GM12878 (cell line): ENCODE data around the gene INSIG1. TPM values are rescaled to one million over a fixed set of nuclear protein-coding genes. Genes with fewer than 3 reads are reported as not detected.

ENCODE experiments used
- ATAC-seq: fragments of 200-7000 bp; cut with Tn5 transposase; 3 replicates; pipeline ENCODE4 v1.9.1; 2020; ENCODE audit warnings: mild to moderate bottlenecking, moderate library complexity
- BruUV-seq: library from RNA; stranded (reverse); fragments of 400-500 nt; replicated peaks from 2 replicates; lab custom pipeline; 2021; lab: Mats Ljungman, UMichigan
- CTCF ChIA-PET: fragments of 300-600 bp; sonication (Branson Sonifier 250); formaldehyde crosslinking; extraction: SDS; loops from one replicate; lab custom pipeline; 2021; ENCODE audit warnings: inconsistent platforms; lab: Yijun Ruan, JAX
- POLR2A ChIA-PET: fragments of 350-600 bp; formaldehyde crosslinking; extraction: SDS; loops from one replicate; lab custom pipeline; 2021; ENCODE audit warnings: inconsistent platforms; lab: Charles Lee
- RAD21 ChIA-PET: fragments of 300-600 bp; sonication (Branson Sonifier 250); formaldehyde crosslinking; loops from one replicate; lab custom pipeline; 2023; ENCODE audit warnings: antibody characterized with exemption; ENCODE audit not compliant: unreplicated experiment; lab: Charles Lee
- SMC1A ChIA-PET: fragments of 300-600 bp; sonication (Branson Sonifier 250); formaldehyde crosslinking; loops from one replicate; lab custom pipeline; 2023; ENCODE audit not compliant: unreplicated experiment, uncharacterized antibody; lab: Charles Lee
- DNase-seq: peaks from one replicate; pipeline ENCODE4 v3.0.0-alpha.2; 2011; ENCODE audit warnings: low read depth, low spot score
- FAIRE-seq: peaks from 3 replicates; lab custom pipeline; 2011; peaks lifted over from hg19 to GRCh38; lab: Jason Lieb, UNC
- H2AFZ ChIP-seq: 2 replicates; pipeline ENCODE4 v1.6.0; 2011; ENCODE audit warnings: low read depth, low read length, control low read depth; ENCODE audit not compliant: control insufficient read depth
- H3K27ac ChIP-seq: 2 replicates; pipeline ENCODE4 v1.5.1; 2011; ENCODE audit warnings: control low read depth; ENCODE audit not compliant: control insufficient read depth, insufficient read depth
- H3K27me3 ChIP-seq, 2 experiments: replicated peaks in 1 of 2; 2 replicates each; pipeline versions ENCODE4 v1.6.0 to v1.6.1; 2011; ENCODE audit warnings: low read length in 1 of 2; ENCODE audit not compliant: control insufficient read depth in 2 of 2, insufficient read depth in 2 of 2
- H3K36me3 ChIP-seq, 2 experiments: 2 replicates each; pipeline ENCODE4 v1.5.1; 2011; ENCODE audit warnings: low read length in 1 of 2; ENCODE audit not compliant: control insufficient read depth in 2 of 2, insufficient read depth in 2 of 2
- H3K4me1 ChIP-seq: 2 replicates; pipeline ENCODE4 v1.6.1; 2011; ENCODE audit warnings: mild to moderate bottlenecking, low read length, moderate library complexity, mixed read lengths; ENCODE audit not compliant: control insufficient read depth, insufficient read depth
- H3K4me2 ChIP-seq: 2 replicates; pipeline ENCODE4 v1.6.0; 2011; ENCODE audit warnings: control low read depth; ENCODE audit not compliant: control insufficient read depth, insufficient read depth
- H3K4me3 ChIP-seq: fragments of 200-600 bp; sonication (generic); 2 replicates; pipeline ENCODE4 v1.5.1; 2016
- H3K79me2 ChIP-seq: 2 replicates; pipeline ENCODE4 v1.6.0; 2011; ENCODE audit warnings: low read length; ENCODE audit not compliant: control insufficient read depth, insufficient read depth
- H3K9ac ChIP-seq: 2 replicates; pipeline ENCODE4 v1.8.0; 2011; ENCODE audit warnings: low read length, control low read depth, mixed read lengths; ENCODE audit not compliant: control insufficient read depth, insufficient read depth
- H3K9me3 ChIP-seq: replicated peaks from 3 replicates; pipeline ENCODE4 v1.5.1; 2011; ENCODE audit warnings: mild to moderate bottlenecking, low read length; ENCODE audit not compliant: control insufficient read depth, insufficient read depth
- H4K20me1 ChIP-seq: 2 replicates; pipeline ENCODE4 v1.6.0; 2011; ENCODE audit not compliant: control insufficient read depth, insufficient read depth
- ATF2 ChIP-seq: IDR thresholded peaks from 2 replicates; pipeline ENCODE4 v1.6.1; 2012; ENCODE audit warnings: low read length, inconsistent platforms
- BRCA1 ChIP-seq: IDR thresholded peaks from 2 replicates; pipeline ENCODE4 v1.6.1; 2011; ENCODE audit warnings: low read depth, low read length, improper control_type of control experiment
- CBX5 ChIP-seq: sonication (generic); IDR thresholded peaks from 2 replicates; pipeline ENCODE4 v1.6.1; 2016; ENCODE audit warnings: low read depth, moderate library complexity, mild to moderate bottlenecking, inconsistent platforms
- CEBPB ChIP-seq, 2 experiments: fragments of 150-350 bp in 1 of 2; IDR thresholded peaks; 2 replicates each; pipeline ENCODE4 v1.6.1; 2012 to 2014; ENCODE audit warnings: low read depth in 2 of 2, low read length in 2 of 2, borderline replicate concordance in 1 of 2, inconsistent platforms in 1 of 2
- CHD1 ChIP-seq: IDR thresholded peaks from 2 replicates; pipeline ENCODE4 v1.6.1; 2012; ENCODE audit warnings: low read depth, low read length, improper control_type of control experiment
- CTCF ChIP-seq, 3 experiments: IDR thresholded peaks in 2 of 3; conservative IDR thresholded peaks in 1 of 3; 2 replicates each; pipeline ENCODE4 v1.5.1; 2011; ENCODE audit warnings: low read depth in 3 of 3, low read length in 3 of 3, mild to moderate bottlenecking in 3 of 3, control low read depth in 2 of 3, moderate library complexity in 2 of 3, inconsistent platforms in 1 of 3, mixed read lengths in 1 of 3; ENCODE audit not compliant: control insufficient read depth in 2 of 3, insufficient read depth in 1 of 3; ENCODE audit errors: extremely low read depth in 1 of 3
- EED ChIP-seq: sonication (generic); IDR thresholded peaks from 2 replicates; pipeline ENCODE4 v1.6.1; 2016; ENCODE audit warnings: antibody characterized with exemption, low read depth
- IRF4 ChIP-seq: IDR thresholded peaks from 2 replicates; pipeline ENCODE4 v1.6.1; 2011; ENCODE audit warnings: low read depth, low read length
- JUNB ChIP-seq: IDR thresholded peaks from 2 replicates; pipeline ENCODE4 v1.6.1; 2016; ENCODE audit warnings: antibody characterized with exemption, mild to moderate bottlenecking
- KLF5 ChIP-seq: fragments of 450-650 bp; IDR thresholded peaks from 2 replicates; pipeline ENCODE4 v1.6.1; 2014; ENCODE audit warnings: mild to moderate bottlenecking; ENCODE audit not compliant: partially characterized antibody
- MEF2B ChIP-seq: fragments of 450-650 bp; IDR thresholded peaks from 2 replicates; pipeline ENCODE4 v1.6.1; 2018; ENCODE audit warnings: mild to moderate bottlenecking, moderate library complexity; ENCODE audit not compliant: partially characterized antibody, poor library complexity, severe bottlenecking
- MYC ChIP-seq: IDR thresholded peaks from 2 replicates; pipeline ENCODE4 v1.6.1; 2011; ENCODE audit warnings: mild to moderate bottlenecking, low read length, moderate library complexity, inconsistent platforms; ENCODE audit not compliant: insufficient read depth, insufficient replicate concordance, insufficient read length, severe bottlenecking
- NFIC ChIP-seq: IDR thresholded peaks from 2 replicates; pipeline ENCODE4 v1.6.1; 2012; ENCODE audit warnings: low read depth, mild to moderate bottlenecking, inconsistent platforms, low read length, moderate library complexity
- RAD21 ChIP-seq: IDR thresholded peaks from 2 replicates; pipeline ENCODE4 v1.6.1; 2011; ENCODE audit warnings: mild to moderate bottlenecking, low read depth, low read length, moderate library complexity; ENCODE audit not compliant: insufficient read depth
- SMAD5 ChIP-seq: IDR thresholded peaks from 2 replicates; pipeline ENCODE4 v1.6.1; 2016; ENCODE audit warnings: antibody characterized with exemption, low read depth
- ZZZ3 ChIP-seq: IDR thresholded peaks from 2 replicates; pipeline ENCODE4 v1.6.1; 2011; ENCODE audit warnings: low read depth; ENCODE audit not compliant: control insufficient read depth, insufficient read length
- WGBS: methylation state at CpG from one replicate; pipeline ENCODE4 v1.1.6; 2016; ENCODE audit warnings: low lambda C conversion rate; ENCODE audit not compliant: insufficient replicate concordance, insufficient coverage; ENCODE audit errors: missing lambda C conversion rate; 5-methylcytosine and 5-hydroxymethylcytosine counted together
- in situ Hi-C: fragments of 300-500 bp; cut with MboI; formaldehyde crosslinking; loops from 9 replicates; pipeline ENCODE4 v1.14.3; 2018; ENCODE audit warnings: mixed read lengths
- intact Hi-C: fragments of 100-400 bp; cut with micrococcal nuclease; formaldehyde crosslinking; loops from one replicate; pipeline ENCODE4 v1.14.2; 2022; ENCODE audit not compliant: unreplicated experiment
- polyA plus RNA-seq, 11 experiments: library from polyadenylated mRNA; depleted of rRNA in 4 of 11; unstranded in 6 of 11; stranded (reverse) in 5 of 11; fragments of >200 nt; fragmentation: Nextera tagmentation in 4 of 11; fragmentation: Illumina TruSeq in 1 of 11; extraction: Ambion mirVana in 4 of 11; extraction: Trizol in 1 of 11; gene quantifications; 1 replicate in 1 of 11; 2 replicates in 10 of 11; pipeline versions ENCODE4 v1.2.1 to v1.2.3, GENCODE V29; 2011 to 2016; ENCODE audit warnings: inconsistent platforms in 2 of 11, missing spikeins in 2 of 11, low read depth in 1 of 11
- total RNA-seq, 4 experiments: library from RNA; depleted of rRNA in 3 of 4; stranded (reverse); fragments of >200 nt in 3 of 4; fragmentation: Illumina TruSeq in 1 of 4; extraction: Trizol in 1 of 4; gene quantifications; 2 replicates each; pipeline versions ENCODE4 v1.2.1 to v1.2.3, GENCODE V29; 2013 to 2021

The INSIG1 gene
- total and polyA plus RNA-seq, 10 of the 15 experiments (the other 5 are each of a cell fraction or from before 2014, with no cell fraction given): 29.6 to 168 (median 91.1) TPM

GRCh38 chr7:155256081-155256760, 41.5 kb upstream of the INSIG1 start:
- FAIRE-seq: no peak
- SMC1A ChIA-PET: no interaction called here

More at GRCh38 chr7:155256081-155256760, 41.5 kb upstream of the INSIG1 start:
- no peak overlapping the region for H3K27ac ChIP-seq
- no peak overlapping the region for H3K9ac ChIP-seq
- H3K4me1 ChIP-seq: no peaks in the 10 kb centered on the region
- in situ Hi-C loops (no loop called here), intact Hi-C loops (no loop called here)
- no peak for TF ChIP-seq JUNB
- no peak for TF ChIP-seq SMAD5
- TF ChIP-seq NFIC: no peak
- no peak for TF ChIP-seq CBX5
- TF ChIP-seq ZZZ3: no peak
- no peak for TF ChIP-seq IRF4
- no peak for TF ChIP-seq EED
- TF ChIP-seq CHD1: no peak
- TF ChIP-seq KLF5: no peak
- TF ChIP-seq RAD21: no peak
- no peak for TF ChIP-seq MEF2B
- no peak for TF ChIP-seq CTCF (IDR thresholded peaks at IDR 0.05 in 2 of 3, conservative IDR thresholded peaks at IDR 0.05 in 1 of 3; ENCODE audit: control insufficient read depth in 2 of 3, extremely low read depth in 1 of 3, insufficient read depth in 1 of 3, low read depth in 3 of 3, low read length in 3 of 3)
- TF ChIP-seq MYC: no peak
- no peak for TF ChIP-seq ATF2
- no peak for TF ChIP-seq CEBPB (IDR thresholded peaks at IDR 0.05; ENCODE audit: borderline replicate concordance in 1 of 2, low read depth in 2 of 2, low read length in 2 of 2)
- TF ChIP-seq BRCA1: no peak
- no peak for ATAC-seq
- no peak overlapping the region for H3K4me3 ChIP-seq
- H3K9me3 ChIP-seq: no peaks in the 10 kb centered on the region
- CTCF ChIA-PET: no interaction called here
- POLR2A ChIA-PET: no interaction called here
- no peak for DNase-seq
- no peak overlapping the region for H3K4me2 ChIP-seq
- no peaks in the 10 kb centered on the region for H3K36me3 ChIP-seq
- RAD21 ChIA-PET: no interaction called here
- no peaks in the 10 kb centered on the region for H3K79me2 ChIP-seq
- no peaks in the 10 kb centered on the region for H4K20me1 ChIP-seq
- no peaks in the 10 kb centered on the region; a peak in 2 of 4 replicates for H3K27me3 ChIP-seq
- 36% methylated on average over 18 of the region's 18 CpGs for WGBS
- no TSS peak for BruUV-seq
- no peak overlapping the region for H2AFZ ChIP-seq
